Lower lobe of right lung (tissue), 2 donors: ENCODE data around the gene PPP3CA. TPM values are rescaled to one million over a fixed set of nuclear protein-coding genes. Genes with fewer than 3 reads are reported as not detected.

ENCODE experiments used
- ATAC-seq, 2 donors: fragments of 200-7000 bp; cut with Tn5 transposase; one replicate each; pipeline ENCODE4 v1.9.1; 2020 to 2022; ENCODE audit warnings: mild to moderate bottlenecking in 2 of 2, moderate library complexity in 2 of 2
- DNase-seq: peaks from one replicate; pipeline ENCODE4 v3.0.0-alpha.2; 2020
- H3K27ac ChIP-seq: fragments of 200-600 bp; one replicate; pipeline ENCODE4 v1.8.0; 2022
- H3K27me3 ChIP-seq: fragments of 200-600 bp; one replicate; pipeline ENCODE4 v1.8.0; 2022; ENCODE audit warnings: low read depth
- H3K36me3 ChIP-seq: fragments of 200-600 bp; one replicate; pipeline ENCODE4 v1.8.0; 2022; ENCODE audit warnings: mild to moderate bottlenecking
- H3K4me1 ChIP-seq: fragments of 200-600 bp; one replicate; pipeline ENCODE4 v1.8.0; 2022
- H3K4me3 ChIP-seq: fragments of 200-600 bp; one replicate; pipeline ENCODE4 v1.8.0; 2022; ENCODE audit warnings: mild to moderate bottlenecking
- H3K9me3 ChIP-seq: fragments of 200-600 bp; one replicate; pipeline ENCODE4 v1.8.0; 2022
- CTCF ChIP-seq: fragments of 200-600 bp; IDR thresholded peaks from one replicate; pipeline ENCODE4 v1.8.0; 2022; ENCODE audit warnings: antibody characterized with exemption, mild to moderate bottlenecking
- intact Hi-C: fragments of 100-400 bp; cut with DNase I; formaldehyde crosslinking; loops from one replicate; pipeline ENCODE4 v1.11.0; 2022
- total RNA-seq: library from RNA; stranded (reverse); fragmentation: NEBNext Ultra II Directional; extraction: Animal tissue kit (Norgen Biotek cat#: 25700); gene quantifications from one replicate; pipeline ENCODE4 v1.2.1, GENCODE V29; 2021
- donor health status: DM: no; HTN: yes; CAD: no; lungs with severe emphysema.

Gene PPP3CA
- total RNA-seq, 1 donor from 2014 or later = 50.2 TPM

- Histone ChIP-seq H3K4me1 (no peaks in the 10 kb centered on the region), H3K9me3 (no peaks in the 10 kb centered on the region), H3K4me3 (no peak overlapping the region), H3K27ac (no peak overlapping the region), H3K36me3 (peaks cover 4% of the 10 kb centered on the region), H3K27me3 (no peaks in the 10 kb centered on the region)
- DNase-seq (no peak), ATAC-seq (no peak)
- TF ChIP-seq CTCF = no peak
- intact Hi-C loops = no loop called here
These were observed 281.3 kb downstream of the PPP3CA start for GRCh38 chr4:101065935-101066485.

DNA sequence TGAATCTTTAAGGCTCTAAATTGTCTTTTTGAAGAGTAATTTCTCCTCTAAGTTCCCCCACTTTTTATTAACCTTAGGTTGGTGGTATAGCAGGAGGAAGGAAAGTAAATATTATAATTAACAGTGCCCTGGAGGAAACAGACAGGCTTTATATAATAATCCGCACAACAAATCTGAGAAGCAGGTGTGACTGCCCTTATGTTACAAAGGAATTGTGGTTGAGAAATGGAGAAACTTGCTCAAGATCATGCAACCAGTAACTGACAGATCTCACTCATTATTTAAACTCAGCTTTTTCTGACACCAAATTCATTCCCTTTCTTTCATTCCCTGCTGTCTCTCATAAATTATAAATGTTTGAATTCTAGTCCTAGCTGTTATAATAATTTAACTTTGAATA, 282.0 kb downstream of the PPP3CA start:
- H3K4me1 ChIP-seq = no peaks in the 10 kb centered on the region
- no peak for TF ChIP-seq CTCF
- H3K9me3 ChIP-seq = no peaks in the 10 kb centered on the region
- H3K27ac ChIP-seq = no peak overlapping the region
- intact Hi-C loops = no loop called here
- H3K36me3 ChIP-seq = peaks cover 6% of the 10 kb centered on the region
- H3K27me3 ChIP-seq = no peaks in the 10 kb centered on the region
- no peak overlapping the region for H3K4me3 ChIP-seq
- DNase-seq = no peak
- no peak for ATAC-seq

DNA sequence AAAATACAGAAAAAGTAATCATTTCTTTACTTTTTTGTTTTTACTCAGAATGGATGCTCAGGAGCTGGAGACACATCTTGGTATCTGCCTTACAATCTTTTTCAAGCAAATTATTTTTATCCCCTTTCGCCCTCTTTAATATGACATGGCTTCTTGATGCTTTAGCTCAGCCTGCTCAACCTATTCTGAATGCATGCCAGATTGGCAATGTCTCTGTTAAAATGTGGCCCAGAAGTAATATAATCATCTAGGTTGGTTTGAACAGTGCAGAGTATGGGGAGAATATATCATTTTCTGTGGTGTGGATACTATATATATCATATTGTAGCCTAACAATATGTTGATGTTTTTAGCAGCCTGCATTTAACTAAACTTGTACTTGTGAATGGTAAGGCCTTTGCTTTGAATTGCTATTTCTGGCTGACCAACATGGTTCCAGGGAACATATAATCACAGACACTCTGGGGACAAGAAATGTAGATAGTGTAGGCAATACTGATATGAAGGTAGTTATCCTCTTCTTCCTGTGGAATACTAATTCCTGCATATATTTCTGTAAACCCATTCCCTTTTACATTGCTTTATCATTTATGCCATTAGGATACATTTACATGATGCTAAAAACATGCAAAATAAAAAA, 282.7 kb downstream of the PPP3CA start:
- Histone ChIP-seq H3K36me3 (peaks cover 8% of the 10 kb centered on the region), H3K4me1 (no peaks in the 10 kb centered on the region), H3K4me3 (no peak overlapping the region), H3K27ac (no peak overlapping the region), H3K9me3 (no peaks in the 10 kb centered on the region), H3K27me3 (no peaks in the 10 kb centered on the region)
- DNase-seq = no peak
- no peak for ATAC-seq
- intact Hi-C loops = no loop called here
- no peak for TF ChIP-seq CTCF

DNA sequence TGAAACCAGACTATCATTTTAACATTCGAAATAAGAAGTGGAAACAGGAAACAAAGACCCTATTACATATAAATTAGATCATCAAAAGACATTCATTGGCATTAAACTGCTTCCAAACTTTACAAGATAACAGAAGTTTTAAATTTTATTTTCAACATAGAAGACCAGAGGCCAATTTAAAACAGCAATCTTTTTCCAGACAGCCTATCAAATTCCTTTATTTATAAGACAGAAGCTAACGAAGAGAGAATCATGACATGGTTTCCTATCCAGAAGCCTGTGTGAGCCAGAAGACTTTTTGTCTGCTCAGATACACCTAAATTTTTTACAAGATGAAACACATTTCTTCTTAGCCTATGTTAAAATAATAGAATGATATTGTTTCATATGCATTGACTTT, 291.9 kb downstream of the PPP3CA start:
- Histone ChIP-seq H3K9me3 (no peaks in the 10 kb centered on the region), H3K27ac (no peak overlapping the region), H3K27me3 (no peaks in the 10 kb centered on the region), H3K4me1 (no peaks in the 10 kb centered on the region), H3K36me3 (peaks cover 4% of the 10 kb centered on the region), H3K4me3 (no peak overlapping the region)
- no peak for TF ChIP-seq CTCF
- intact Hi-C loops = no loop called here
- ATAC-seq (no peak), DNase-seq (no peak)

DNA sequence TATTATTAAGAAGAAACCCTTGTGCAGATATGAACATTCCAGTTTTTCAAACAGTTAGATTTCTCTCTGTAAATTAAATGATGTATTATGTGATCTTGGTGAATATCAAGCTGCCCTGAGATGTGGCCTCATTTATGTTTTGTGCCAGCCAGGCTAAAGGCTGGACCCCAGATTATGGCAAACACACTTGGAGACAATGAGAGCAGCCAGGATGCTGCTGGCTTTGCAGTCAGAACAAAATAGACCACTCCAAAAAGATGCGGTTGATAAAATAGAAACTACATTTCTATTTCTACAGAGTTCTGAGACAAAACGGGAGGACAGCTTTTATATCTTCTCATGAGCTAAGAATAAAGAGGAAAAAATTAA, 296.5 kb downstream of the PPP3CA start:
- intact Hi-C loops = no loop called here
- H3K9me3 ChIP-seq = no peaks in the 10 kb centered on the region
- DNase-seq = no peak

More for the DNA sequence above, 296.5 kb downstream of the PPP3CA start:
- Histone ChIP-seq H3K4me1 (no peaks in the 10 kb centered on the region), H3K27ac (no peak overlapping the region), H3K27me3 (no peaks in the 10 kb centered on the region), H3K4me3 (no peak overlapping the region), H3K36me3 (no peaks in the 10 kb centered on the region)
- no peak for ATAC-seq
- no peak for TF ChIP-seq CTCF
